Frontal cortex (tissue), 4 donors: ENCODE data around the gene UBE2L5. TPM values are rescaled to one million over a fixed set of nuclear protein-coding genes. Genes with fewer than 3 reads are reported as not detected.
A peak's percentile ranks its signal among the peaks of the same experiment; 100 is the strongest.

ENCODE experiments used
- DNase-seq, 2 donors: peaks; one replicate each; pipeline ENCODE4 v3.0.0; 2012; ENCODE audit warnings: low spot score in 2 of 2
- FAIRE-seq: peaks from 2 replicates; lab custom pipeline; 2012; peaks lifted over from hg19 to GRCh38; lab: Jason Lieb, UNC
- total RNA-seq: library from RNA; depleted of rRNA; stranded (reverse); fragments of >200 nt; gene quantifications from one replicate; pipeline ENCODE4 v1.2.3, GENCODE V29; 2014
- donor health status: control.
- donor health status: control.
- donor health status: control.

UBE2L5 gene
- total RNA-seq, 1 donor from 2014 or later: not detected

GRCh38 chr13:30465343-30465592, 43.0 kb downstream of the UBE2L5 start:
- no peak for DNase-seq

GRCh38 chr13:30465593-30466357, 43.5 kb downstream of the UBE2L5 start, which contains the start of gene HMGB1:
HMGB1 (minus strand) TSS chr13:30465936; CDS start chr13:30463680, 2,256 bp downstream.
- FAIRE-seq (peak; percentile 99), DNase-seq (peak; percentile 84 to 89)

More at GRCh38 chr13:30465343-30465592, 43.0 kb downstream of the UBE2L5 start:
- FAIRE-seq: no peak

- FAIRE-seq (no peak), DNase-seq (no peak)
These were observed 44.0 kb downstream of the UBE2L5 start for GRCh38 chr13:30466358-30466714.

- FAIRE-seq: no peak
- no peak for DNase-seq
These were observed 44.6 kb downstream of the UBE2L5 start for GRCh38 chr13:30466841-30467252.

GRCh38 chr13:30473675-30474074, 51.4 kb downstream of the UBE2L5 start:
- no peak for FAIRE-seq

GRCh38 chr13:30477346-30478195, 55.3 kb downstream of the UBE2L5 start:
- DNase-seq (no peak), FAIRE-seq (no peak)

More at GRCh38 chr13:30473675-30474074, 51.4 kb downstream of the UBE2L5 start:
- DNase-seq: no peak

Other genes with a start within 250 kb of the UBE2L5 start
- gene KATNAL1, start 114.9 kb upstream of the UBE2L5 start, total RNA-seq: 51.4 TPM
- gene HMGB1, start 43.4 kb downstream of the UBE2L5 start, total RNA-seq: 199 TPM
- gene USPL1, start 195.4 kb downstream of the UBE2L5 start, total RNA-seq: 39.5 TPM